ENCODE data around the gene DAB1.
A peak's percentile ranks its signal among the peaks of the same experiment; 100 is the strongest.

DAB1 gene

GRCh38 chr1:57157818-57158603, 265.8 kb downstream of the DAB1 start:
- DNase-seq: no peak

- no peak for DNase-seq
These were observed 267.0 kb downstream of the DAB1 start for GRCh38 chr1:57156907-57157306.

DNA sequence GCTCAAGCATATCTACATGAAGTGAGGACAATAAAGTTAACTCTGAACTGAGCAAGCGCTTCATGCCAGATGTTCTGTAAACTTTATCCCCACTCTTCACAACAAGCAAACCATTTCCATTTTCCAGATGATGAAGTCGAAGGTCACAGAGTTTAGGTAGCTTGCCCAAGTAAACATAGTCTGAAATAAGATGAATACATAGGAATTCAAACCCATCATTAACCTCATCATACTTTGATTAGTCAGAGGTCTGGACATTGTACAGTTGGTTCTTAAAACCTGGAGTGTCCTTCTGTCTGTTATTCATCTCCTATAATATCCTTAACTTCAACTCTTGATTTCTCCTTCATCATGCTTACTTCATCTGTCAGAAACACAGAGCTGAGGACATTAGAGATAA, 277.8 kb downstream of the DAB1 start:
- no peak for DNase-seq

DNA sequence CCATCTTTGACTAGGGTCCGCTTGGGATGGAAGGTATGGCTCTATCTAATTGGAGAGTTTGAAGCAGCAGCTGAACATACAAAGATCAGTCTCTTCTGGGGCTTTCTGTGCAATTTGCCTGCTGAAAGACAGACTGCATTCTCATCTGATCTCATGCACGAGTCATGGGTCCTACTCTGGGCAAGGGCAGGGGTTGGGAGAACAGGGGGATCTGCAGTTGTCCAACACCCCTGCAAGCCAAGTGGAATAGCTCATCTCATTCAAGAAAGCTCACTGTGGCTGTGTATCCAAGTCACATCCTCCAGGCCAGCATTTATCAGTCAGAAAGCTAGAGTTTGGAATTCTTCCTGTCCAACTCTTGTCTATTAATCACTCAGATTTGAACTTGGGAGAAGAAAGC, 280.9 kb downstream of the DAB1 start:
- no peak for DNase-seq

GRCh38 chr1:57142169-57142568, 281.7 kb downstream of the DAB1 start:
- no peak for DNase-seq

DNA sequence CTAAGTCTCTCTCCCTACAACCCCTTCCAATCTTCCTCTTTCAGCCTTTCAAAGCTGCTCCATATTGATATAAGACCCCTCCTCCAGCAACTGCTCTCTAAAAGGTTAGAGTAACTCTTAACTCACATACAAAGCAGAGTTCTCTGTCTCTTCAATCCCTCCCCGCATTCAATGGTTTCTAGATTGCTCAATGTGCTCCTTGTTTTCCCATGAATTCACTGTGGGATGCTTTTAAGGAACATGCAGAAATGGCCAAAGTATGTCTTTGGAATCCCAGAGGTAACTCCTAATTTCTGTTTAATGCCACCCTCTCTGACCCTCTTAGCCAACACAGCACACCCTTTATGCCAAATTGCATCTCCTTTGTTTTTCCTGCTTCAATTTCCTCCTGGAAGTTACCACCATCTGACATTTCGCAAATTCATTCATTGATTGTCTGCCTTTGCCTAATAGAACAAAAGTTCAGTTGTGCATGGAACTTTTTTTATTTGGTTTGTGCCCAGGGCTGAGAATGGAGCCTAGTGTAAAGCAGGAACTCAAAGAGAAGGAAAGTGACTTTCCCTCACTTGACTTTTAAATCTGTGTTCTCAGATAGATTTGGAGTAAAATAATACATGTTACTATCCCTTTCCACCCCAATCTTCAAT, 285.3 kb downstream of the DAB1 start:
- no peak for DNase-seq

DNA sequence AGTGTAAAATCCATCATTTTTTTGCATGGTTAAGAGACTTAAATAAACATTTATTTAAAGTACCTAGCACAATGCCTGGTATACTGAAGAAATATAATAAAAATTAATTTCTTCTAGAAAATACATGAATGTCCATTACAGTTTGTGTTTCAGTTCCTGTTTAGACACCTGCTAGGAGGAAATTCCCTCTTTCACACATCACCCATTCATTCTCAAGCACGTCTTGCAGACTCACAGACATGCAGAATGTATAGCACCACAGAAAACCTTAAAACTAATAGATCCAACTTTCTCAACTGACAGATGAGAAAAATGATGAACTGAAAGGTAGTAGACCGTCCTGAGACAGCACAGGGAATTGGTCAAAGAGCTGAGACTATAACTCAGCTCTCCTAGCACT, 285.9 kb downstream of the DAB1 start:
- no peak for DNase-seq

- no peak for DNase-seq
These were observed 289.1 kb downstream of the DAB1 start for GRCh38 chr1:57134803-57135202.

DNA sequence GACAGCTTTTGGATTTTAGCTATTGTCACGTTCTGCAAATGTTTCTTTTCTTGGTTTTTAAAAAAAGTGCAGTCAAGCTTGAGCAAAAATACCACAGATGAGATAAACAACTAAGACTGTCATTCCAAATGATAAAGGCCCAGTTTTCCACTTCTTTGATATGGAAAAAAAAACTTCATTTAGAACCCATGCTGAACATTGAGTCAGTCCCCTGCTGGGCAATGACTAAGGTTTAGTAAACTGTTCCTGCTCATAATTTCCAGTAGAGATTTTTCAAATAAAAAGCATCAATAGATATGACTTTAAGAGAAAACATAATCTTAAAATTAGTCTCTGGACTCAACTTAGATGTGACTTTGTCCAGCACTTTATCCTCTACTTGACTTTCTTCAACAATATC, 290.2 kb downstream of the DAB1 start:
- no peak for DNase-seq

DNA sequence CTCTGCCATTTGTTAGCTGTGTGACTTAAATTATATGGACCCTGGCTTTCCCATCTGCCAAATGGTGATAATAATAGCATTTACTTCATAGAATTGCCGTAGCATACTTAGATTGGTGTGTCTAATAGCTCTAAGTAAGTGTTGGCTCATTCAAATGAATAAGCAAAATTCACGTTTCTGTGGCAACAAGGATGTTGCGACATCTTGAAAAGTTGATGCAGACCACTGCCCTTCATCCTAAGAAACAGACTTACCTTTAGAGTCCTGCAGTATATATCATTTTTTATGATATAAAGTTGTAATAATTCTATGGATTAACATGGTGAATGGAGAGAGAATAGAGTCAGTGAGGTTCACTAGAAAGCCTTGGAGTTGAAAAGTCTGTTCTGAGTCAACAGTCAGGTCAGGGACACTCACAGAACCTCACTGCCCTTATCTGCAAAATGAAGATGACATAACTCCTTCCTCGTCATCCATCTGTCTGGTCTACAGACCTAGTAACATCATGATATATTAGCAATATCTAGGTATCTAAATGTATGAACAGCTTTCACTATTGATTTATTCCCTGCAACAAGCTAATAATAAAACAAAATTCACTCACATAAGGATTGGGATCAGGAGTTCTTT, 290.8 kb downstream of the DAB1 start:
- no peak for DNase-seq

- no peak for DNase-seq
These were observed 292.0 kb downstream of the DAB1 start for GRCh38 chr1:57131701-57132394.

DNA sequence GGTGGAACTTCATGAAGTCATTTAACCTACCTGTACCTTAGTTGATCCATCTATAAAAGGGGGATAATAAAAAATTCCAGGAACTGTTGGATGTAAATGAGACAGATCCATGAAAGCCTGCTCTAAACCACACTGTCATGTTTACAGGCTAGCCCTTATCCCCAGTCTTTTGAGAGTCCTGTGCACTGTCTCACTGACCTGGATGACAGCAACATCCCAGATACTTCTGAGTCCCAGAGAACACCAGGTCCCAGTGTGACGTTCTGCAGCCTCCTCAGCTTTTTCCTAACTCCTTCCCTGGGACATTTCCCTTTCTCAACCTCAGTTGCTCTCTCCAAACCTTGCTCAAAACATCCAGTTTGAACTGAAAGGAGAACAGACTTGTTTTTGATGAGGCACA, 292.6 kb downstream of the DAB1 start:
- DNase-seq: no peak

DNA sequence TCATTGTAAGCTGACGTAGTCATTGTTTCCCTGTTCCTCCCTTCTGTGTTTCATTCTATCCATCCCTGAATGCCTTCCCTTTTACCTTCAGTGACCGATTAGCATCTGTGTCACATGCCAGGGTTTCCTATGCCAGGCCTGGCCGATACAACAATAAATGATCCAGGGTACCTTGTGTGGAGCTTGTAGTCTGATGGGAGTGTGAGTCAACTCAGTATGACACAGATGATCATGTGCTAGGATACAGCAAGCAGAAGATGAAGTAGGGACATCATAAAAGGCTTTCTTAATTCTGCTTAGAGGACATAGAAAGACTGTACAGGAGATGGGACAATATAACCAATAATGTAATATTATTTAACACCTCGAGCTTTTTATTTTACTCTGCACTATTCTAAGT, 294.0 kb downstream of the DAB1 start:
- no peak for DNase-seq

DNA sequence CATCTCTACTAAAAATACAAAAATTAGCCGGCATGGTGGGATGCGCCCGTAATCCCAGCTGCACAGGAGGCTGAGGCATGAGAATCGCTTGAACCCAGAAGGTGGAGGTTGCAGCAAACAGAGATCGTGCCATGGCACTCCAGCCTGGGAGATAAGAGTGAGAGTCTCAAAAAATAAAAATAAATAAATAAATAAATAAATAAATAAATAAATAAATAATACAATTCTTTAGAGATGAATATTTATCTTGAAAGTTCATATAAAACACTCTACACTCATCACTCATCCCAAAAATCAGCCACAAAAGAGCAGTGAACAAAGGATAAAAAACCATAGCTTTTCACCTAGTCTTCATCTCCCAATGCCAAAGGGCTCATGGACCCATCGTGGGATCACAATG, 295.9 kb downstream of the DAB1 start:
- no peak for DNase-seq

DNA sequence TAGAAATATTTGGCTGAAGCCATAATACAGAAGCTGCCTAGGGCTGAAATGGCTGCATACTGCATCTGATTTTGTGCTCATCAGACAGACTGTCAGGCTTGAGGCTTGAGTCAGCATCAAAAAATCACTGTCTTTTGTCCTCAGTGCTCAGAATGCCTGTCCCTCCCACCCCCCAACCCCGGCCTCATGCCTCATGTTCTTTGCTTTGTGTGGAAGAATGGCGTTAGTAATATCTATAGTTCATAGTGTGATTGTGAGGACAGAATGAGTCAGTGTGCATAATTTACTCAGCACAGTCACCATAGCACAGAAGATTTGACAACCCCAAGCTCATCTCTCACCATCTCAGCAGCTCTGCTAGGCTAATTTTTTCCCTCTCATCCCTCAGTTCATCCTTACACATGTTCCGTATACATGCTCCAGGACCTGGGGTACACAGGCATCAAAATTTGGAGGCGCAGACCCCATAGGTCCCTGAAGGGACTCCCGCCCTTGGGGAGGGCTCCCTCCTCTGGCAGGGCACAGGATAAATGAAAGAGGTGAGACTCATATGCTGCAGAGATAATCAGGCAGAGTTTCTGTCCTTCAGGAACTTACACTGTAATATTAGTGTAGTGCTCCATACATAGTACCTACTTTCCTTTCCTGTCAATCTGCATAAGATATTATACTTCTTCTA, 299.0 kb downstream of the DAB1 start:
- DNase-seq: no peak

DNA sequence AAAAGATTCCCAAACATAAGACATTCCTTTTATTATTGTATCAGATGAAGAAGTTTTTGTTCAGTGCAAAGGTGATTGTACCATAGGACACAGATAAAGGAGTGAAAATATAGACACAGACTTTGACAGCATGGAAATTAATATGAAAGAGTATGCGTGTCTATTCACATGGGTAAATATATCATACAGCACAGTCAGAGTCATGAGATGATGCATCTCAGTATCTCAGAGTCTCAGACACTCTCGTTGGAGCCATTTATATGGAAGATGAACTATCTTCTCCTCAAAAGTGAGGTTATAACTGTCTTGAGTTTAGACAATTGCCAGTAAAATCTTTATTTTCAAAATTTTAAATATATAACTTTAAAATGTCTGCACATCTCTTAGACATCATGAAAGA, 299.7 kb downstream of the DAB1 start:
- DNase-seq: no peak

GRCh38 chr1:57122031-57122430, 301.8 kb downstream of the DAB1 start:
- no peak for DNase-seq

DNA sequence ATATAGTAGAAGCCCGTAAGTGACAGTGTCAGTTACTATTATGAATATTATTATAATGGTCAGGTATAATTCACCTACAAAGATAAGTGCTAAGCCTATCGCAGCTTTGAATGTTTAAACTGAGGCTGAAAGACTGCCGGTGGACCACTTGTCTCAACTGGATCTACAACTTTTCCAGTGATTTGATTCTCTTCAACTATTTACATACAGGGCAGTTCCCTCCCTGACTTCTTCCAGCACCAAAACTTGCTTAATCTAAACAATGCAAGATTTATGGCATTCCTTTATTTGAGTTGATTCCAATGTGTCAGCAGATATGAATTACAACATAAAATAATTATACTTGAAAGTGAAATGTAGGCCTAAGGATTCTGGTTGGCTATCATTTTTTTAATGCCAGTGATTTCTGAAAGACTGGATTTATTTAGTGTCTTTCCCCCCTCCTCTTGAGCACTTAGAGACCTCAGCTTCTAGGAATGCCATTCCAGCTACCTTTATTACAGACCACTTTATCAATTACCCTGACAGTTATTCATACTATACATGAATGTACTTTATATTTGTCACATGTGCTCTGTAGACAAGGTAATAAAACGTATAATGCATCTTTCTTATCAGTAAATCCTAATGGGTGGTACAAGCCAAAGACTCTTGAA, 304.8 kb downstream of the DAB1 start:
- no peak for DNase-seq

GRCh38 chr1:57117753-57118152, 306.1 kb downstream of the DAB1 start:
- no peak for DNase-seq

- peak; percentile 34 for DNase-seq
These were observed 307.0 kb downstream of the DAB1 start for GRCh38 chr1:57116871-57117270.

DNA sequence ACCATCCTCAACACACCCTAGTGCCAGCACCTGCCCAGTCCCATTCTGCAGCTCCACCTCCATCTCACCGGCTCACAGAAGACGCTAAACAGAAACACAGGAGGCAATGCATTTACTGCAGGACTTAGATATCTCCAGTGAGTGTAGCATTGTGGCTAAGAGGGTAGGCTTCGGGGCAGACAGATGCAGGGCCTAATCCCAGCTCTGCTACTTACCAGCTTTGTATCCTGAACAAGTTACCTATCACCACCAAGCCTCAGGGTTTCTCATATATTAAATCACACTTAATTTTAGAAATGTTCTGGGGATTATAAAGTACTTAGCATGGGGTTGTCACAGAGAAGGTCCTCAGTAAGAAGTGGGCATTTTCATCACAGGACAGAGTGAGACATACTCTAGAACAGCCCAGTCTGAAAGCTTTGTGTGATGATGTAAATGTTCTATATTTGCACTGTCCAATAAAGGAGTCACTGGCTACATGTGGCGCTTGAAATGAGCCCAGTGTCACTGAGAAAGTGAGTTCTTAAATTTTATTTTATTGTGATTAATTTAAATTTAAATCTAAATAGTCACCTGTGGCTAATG, 308.7 kb downstream of the DAB1 start:
- no peak for DNase-seq

GRCh38 chr1:57112148-57112547, 311.7 kb downstream of the DAB1 start:
- DNase-seq: peak; percentile 42
